GM19351 (cell line): ENCODE data around the gene MED9.

ENCODE experiments used
- ATAC-seq: cut with Tn5 transposase; IDR thresholded peaks from one replicate; pipeline ENCODE4 v1.9.1; 2021; ENCODE audit warnings: mild to moderate bottlenecking, moderate library complexity; ENCODE audit not compliant: unreplicated experiment

The MED9 gene

DNA sequence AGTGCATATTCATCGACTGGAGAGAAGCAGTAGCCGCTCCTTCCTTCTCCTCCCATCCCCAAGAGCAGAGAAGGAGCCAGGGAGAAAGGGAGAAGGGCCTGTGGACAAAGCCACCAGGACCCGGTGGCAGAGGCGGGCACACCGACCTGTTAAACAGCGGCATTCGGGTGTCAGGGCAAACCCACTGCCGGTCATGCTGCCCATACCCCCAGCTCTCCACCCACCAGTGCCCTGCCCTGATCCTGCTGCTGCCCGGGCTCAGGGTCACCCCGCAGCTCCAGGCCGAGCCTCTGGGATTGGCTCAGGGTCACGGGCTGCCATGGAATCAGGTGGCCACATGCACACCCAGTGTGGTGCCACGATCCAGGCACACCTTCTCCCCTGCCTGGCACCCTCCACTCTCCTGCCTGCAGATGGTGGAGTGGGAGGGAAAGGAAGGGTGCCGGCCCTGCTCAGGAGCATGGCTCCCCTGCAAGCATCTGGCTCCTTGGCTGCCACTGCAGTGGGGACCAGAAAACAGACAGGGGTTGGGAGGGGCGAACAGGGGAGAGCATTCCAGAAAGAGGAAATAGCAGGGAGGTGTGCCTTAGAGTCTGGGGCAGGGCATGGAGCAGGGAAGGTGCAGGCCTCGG is 37.7 kb downstream of the MED9 start:
- ATAC-seq: no peak

DNA sequence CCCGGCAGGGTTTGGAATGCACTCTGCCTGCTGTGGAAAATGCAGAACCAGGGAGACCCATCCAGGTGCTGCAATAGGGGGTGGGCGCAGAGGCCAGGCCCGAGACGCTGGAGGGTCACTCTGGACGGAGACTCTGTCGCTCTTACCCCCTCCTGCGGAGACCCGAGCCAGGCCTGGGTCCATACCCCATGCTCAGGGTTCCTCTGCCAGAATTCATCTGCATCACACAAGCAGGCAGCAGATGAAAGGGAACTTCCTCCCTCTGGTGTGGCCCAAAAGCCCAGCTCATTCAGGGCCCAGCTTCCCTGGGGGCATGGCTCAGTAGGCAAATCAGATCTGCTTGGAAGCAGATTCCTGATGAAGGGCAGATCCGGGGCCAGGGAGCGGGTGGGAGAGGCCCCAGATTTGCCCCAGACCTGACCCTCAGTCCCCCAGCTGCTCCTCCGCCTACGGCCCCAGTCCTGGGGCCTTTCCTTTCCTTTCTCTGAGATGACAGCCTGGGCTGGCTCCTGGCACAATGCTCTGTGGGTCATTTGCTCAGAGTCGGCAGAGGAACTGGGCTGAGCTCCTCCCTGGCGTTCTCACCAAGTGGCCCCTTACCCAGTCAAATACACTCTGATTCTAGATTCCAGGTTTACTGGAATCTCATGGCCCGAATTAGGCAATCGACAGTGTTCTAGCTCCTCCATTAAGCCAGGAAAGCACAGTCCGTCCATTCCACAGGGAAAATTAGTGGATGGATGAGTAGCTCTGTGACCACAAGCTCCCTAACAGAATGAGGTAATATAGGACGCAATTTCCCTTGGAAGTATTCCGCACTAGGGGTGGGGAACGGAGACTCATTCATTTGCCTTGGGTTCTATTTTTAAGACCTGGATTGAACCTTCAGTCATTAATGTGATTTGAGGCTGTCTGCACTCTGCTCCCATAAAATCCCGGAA is 38.5 kb downstream of the MED9 start:
- ATAC-seq: no peak

DNA sequence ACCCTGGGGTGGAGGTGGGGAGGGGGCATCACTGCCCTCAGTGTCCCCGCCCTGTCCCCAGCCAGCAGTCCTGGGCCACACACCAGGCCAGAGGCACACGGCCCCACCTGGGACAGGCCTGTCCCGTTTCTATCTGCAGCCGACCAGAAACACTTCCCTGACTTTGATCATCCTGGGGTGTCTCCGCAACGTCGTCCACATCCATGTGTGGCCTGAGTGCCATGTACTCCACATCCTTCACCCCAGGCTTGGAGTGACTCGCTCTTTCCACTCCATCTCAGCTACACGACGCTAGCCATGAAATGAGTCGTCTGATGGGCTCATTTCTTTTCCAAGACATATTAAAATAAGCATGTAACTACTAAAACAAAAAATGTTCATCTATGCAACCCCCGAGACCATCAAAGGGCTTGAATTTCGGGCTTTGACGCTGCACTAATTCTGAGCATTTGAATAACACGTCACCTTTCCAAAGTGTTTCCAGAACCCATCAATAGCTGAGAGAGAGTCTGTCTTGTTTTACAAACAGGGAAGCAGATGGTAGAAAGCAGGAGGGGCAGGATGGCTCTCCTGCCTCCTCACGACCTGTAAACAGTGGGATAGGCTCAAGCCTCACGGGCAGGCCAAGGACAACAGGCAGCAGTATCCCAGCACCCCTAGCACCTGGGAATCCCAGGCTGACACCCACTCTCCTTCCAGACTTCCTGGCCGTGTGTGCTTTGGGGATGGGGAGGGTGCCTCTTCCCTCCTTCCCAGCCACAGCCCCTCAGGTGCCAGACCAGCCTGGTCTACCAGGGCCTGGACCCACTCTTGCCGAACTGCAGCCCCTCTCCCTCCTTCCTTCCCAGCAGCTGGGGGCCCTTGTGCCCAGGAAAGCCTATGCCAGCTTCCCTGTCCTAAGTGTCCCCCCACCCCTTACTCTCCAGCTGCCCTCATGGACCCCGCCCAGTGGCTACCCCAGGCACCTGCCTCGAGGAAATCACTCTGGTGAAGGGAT is 39.4 kb downstream of the MED9 start:
- ATAC-seq: no peak

- ATAC-seq: no peak
These were observed 40.3 kb downstream of the MED9 start for GRCh38 chr17:17516941-17517720.

- ATAC-seq: no peak
These were observed 41.2 kb downstream of the MED9 start for GRCh38 chr17:17518014-17518413.

GRCh38 chr17:17518951-17519350 is 42.2 kb downstream of the MED9 start:
- no peak for ATAC-seq

GRCh38 chr17:17519886-17520285 is 43.1 kb downstream of the MED9 start:
- no peak for ATAC-seq

DNA sequence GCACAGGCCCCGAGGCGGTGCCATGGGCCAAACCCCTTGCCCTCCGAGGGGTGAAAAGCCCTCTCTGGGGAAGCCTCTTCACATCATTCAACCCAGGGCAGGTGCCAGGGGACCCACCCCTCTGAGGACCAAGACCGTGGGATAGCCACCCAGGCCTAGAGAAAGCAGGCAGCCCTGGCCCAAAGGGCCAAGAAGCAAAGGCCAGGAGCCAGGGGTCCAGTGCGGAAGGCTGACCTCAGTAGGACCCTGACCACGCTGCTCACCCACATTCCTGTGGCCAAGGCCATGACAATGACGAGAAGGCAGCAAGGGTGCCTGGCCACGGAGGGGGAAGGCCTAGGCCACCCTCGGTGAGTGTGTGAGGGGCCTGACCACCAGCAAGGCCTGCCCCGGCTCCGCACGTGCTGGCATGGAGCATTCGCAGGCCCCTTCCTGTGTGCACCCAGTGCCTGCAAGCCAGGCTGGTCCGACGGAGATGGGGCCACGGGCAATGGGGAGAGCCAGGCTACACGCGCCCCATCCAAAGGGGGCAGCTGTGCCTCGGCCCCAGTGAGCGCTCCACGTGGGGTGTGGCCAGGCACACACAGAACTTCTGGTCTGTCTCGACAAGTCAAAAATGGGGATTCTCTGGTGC is 43.9 kb downstream of the MED9 start:
- ATAC-seq: no peak

DNA sequence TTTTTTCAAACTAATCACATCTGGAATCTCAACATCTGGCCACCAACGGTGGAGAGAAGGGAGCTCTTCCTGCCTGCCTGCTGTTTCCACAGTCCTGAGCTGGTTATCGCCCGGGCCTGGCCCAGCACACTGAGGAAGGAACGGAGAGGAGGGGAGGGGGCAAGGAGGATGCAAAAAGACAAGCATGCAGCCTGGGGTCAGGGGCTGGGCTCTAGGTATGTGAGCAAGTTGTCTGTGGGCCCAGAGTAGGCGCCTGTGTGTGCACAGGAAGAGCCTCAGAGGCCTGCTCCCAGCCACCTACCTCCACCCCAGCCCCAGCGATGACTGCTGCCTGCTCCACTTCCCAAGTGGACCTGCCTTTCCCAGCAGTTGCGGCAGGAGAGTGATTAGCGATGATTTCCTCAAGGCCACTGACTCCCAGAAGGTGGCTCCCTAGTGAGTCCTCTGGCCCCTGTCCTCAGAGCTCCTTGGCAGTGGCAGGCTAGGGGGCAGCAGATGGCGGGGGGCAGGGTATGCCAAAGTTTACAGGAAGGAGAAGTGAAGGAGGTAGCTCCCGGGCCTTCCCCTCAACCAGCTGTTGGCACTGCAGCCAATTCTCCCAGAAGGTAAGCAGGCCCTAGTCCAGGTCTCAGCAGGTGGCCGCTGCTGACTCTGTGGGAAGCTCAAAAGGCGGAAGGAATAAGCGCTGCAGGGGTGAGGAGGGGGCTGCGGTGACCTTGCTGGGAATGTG is 46.4 kb downstream of the MED9 start:
- ATAC-seq: no peak

- no peak for ATAC-seq
These were observed 47.1 kb downstream of the MED9 start for GRCh38 chr17:17523731-17524490.

DNA sequence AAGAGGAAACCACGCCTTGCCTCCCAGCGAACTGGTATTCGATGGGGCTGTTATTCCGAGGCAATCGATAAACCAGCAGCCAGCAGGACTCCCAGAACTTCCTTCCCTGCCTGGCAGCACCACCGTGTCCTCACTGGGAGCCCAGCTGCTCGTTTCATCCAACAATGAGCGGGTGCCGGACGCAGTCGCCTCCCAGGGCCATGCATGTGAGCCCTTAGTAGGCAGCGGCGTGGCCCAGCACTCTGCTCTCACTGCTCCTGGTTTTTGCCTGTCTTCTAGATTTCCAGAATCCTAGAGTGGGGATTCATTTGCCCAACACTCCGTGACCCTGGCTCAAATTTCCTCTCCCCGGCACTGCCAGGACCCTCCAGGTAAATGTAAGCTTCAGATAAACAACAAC is 48.5 kb downstream of the MED9 start:
- ATAC-seq: no peak

GRCh38 chr17:17525956-17526355 is 49.2 kb downstream of the MED9 start:
- no peak for ATAC-seq

GRCh38 chr17:17526369-17526768 is 49.6 kb downstream of the MED9 start:
- ATAC-seq: no peak

- no peak for ATAC-seq
These were observed 50.7 kb downstream of the MED9 start for GRCh38 chr17:17527534-17527933.

DNA sequence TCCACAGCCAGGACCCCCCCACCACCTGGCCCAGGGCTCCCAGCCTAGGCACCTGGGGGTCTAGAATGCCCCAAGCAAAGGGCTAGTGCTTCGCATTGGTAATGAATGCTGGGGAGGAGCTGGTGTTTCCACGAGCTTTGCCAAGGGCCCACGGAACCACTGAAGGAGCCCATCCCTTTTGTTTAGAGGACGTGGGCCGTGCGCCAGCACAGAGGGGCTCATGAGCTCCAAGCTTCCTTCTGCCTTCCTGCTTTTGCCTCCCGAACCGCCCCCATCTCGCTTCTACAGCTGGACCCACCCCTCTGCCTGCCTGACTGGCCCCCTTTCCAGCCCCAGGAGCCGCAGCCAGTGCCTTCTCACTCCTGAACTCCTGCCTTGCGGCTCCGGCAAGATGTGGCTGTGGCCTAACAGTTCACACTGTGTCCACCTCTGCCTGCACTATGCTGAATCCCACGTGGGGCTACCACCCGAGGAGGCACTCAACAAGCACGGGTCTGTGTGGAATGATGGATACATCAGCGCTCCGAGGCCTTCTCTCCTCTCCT is 51.2 kb downstream of the MED9 start:
- ATAC-seq: no peak

GRCh38 chr17:17528696-17529652 is 52.2 kb downstream of the MED9 start:
- ATAC-seq: no peak

- ATAC-seq: no peak
These were observed 54.4 kb downstream of the MED9 start for GRCh38 chr17:17531156-17531555.
